ENCODE results near the gene CGNL1. TPM values are rescaled to one million over a fixed set of nuclear protein-coding genes. Genes with fewer than 3 reads are reported as not detected.

The CGNL1 gene
- total RNA-seq, 1 donor from 2014 or later = 11.0 TPM

- H3K36me3 Mint-ChIP-seq (ENCODE audit: low read depth, unreplicated experiment) = peaks cover 1% of the 10 kb centered on the region
- Histone ChIP-seq H3K9me3 (ENCODE audit: insufficient read depth, low read depth, low read length) (no peaks in the 10 kb centered on the region), H3K9ac (ENCODE audit: low read length) (no peak overlapping the region), H2AFZ (ENCODE audit: low read depth, low read length) (no peak overlapping the region), H3K4me1 (ENCODE audit: insufficient read depth, low read length) (peaks cover 7% of the 10 kb centered on the region), H3K27me3 (ENCODE audit: insufficient read depth, low read length) (no peaks in the 10 kb centered on the region), H3K4me3 (ENCODE audit: insufficient read depth, low read depth, low read length) (no peak overlapping the region), H3K27ac (ENCODE audit: low read depth, low read length) (no peak overlapping the region), H4K20me1 (ENCODE audit: insufficient read depth, low read length) (no peaks in the 10 kb centered on the region), H3K36me3 (ENCODE audit: insufficient read depth, low read length) (no peaks in the 10 kb centered on the region), H3K79me2 (ENCODE audit: insufficient read depth, low read length) (no peaks in the 10 kb centered on the region), H3K4me2 (ENCODE audit: low read length) (no peak overlapping the region)
- H3K27ac Mint-ChIP-seq (ENCODE audit: unreplicated experiment) = no peak overlapping the region
- TF ChIP-seq, protein P1, sequence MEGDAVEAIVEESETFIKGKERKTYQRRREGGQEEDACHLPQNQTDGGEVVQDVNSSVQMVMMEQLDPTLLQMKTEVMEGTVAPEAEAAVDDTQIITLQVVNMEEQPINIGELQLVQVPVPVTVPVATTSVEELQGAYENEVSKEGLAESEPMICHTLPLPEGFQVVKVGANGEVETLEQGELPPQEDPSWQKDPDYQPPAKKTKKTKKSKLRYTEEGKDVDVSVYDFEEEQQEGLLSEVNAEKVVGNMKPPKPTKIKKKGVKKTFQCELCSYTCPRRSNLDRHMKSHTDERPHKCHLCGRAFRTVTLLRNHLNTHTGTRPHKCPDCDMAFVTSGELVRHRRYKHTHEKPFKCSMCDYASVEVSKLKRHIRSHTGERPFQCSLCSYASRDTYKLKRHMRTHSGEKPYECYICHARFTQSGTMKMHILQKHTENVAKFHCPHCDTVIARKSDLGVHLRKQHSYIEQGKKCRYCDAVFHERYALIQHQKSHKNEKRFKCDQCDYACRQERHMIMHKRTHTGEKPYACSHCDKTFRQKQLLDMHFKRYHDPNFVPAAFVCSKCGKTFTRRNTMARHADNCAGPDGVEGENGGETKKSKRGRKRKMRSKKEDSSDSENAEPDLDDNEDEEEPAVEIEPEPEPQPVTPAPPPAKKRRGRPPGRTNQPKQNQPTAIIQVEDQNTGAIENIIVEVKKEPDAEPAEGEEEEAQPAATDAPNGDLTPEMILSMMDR (IDR thresholded peaks at IDR 0.05; ENCODE audit: insufficient read depth, low read depth, low read length) = no peak
- TF ChIP-seq EZH2 (IDR thresholded peaks at IDR 0.05; ENCODE audit: insufficient read depth, low read length) = no peak
- H3K4me1 Mint-ChIP-seq (ENCODE audit: low read depth, unreplicated experiment) = peaks cover 17% of the 10 kb centered on the region
- H3K27me3 Mint-ChIP-seq (ENCODE audit: low read depth, unreplicated experiment) = peaks cover 4% of the 10 kb centered on the region
- DNase-seq (ENCODE audit: low read depth) = no peak
- no peak for FAIRE-seq
- peaks cover 3% of the 10 kb centered on the region for H3K9me3 Mint-ChIP-seq (ENCODE audit: unreplicated experiment)
- no peak overlapping the region for H3K4me3 Mint-ChIP-seq (ENCODE audit: unreplicated experiment)
Measured at GRCh38 chr15:57403566-57404325, 27.4 kb downstream of the CGNL1 start.

DNA sequence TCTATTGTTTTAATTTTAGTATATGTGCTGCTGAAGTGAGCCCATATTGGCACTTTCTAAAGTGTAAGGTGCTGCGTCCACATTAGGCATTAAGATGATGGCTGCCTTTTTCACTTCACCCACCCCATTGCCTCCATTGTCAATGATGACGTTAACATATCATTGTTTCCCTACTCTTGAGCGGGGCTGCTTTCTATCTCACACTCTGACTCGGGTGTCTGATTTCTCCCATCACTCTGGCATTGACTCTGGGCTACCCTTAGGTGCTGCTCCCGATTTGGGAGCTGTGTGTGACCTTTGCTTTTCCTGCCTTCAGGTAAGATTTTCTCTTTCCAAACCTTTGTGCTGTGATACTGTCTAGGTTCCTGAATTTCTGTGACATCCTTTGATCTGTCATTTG is 28.8 kb downstream of the CGNL1 start:
- H3K4me2 ChIP-seq (ENCODE audit: low read length) = no peak overlapping the region
- no peaks in the 10 kb centered on the region for H3K9me3 ChIP-seq (ENCODE audit: insufficient read depth, low read depth, low read length)
- TF ChIP-seq, protein P1 (IDR thresholded peaks at IDR 0.05; ENCODE audit: insufficient read depth, low read depth, low read length) = no peak
- no peak for TF ChIP-seq EZH2 (IDR thresholded peaks at IDR 0.05; ENCODE audit: insufficient read depth, low read length)
- no peak overlapping the region for H3K4me3 ChIP-seq (ENCODE audit: insufficient read depth, low read depth, low read length)
- H2AFZ ChIP-seq (ENCODE audit: low read depth, low read length) = no peak overlapping the region
- no peaks in the 10 kb centered on the region for H3K36me3 ChIP-seq (ENCODE audit: insufficient read depth, low read length)
- Mint-ChIP-seq H3K4me3 (ENCODE audit: unreplicated experiment) (no peak overlapping the region), H3K36me3 (ENCODE audit: low read depth, unreplicated experiment) (peaks cover 6% of the 10 kb centered on the region), H3K9me3 (ENCODE audit: unreplicated experiment) (peaks cover 3% of the 10 kb centered on the region), H3K27ac (ENCODE audit: unreplicated experiment) (no peak overlapping the region), H3K4me1 (ENCODE audit: low read depth, unreplicated experiment) (peaks cover 17% of the 10 kb centered on the region), H3K27me3 (ENCODE audit: low read depth, unreplicated experiment) (peaks cover 4% of the 10 kb centered on the region)
- no peak for FAIRE-seq
- H3K4me1 ChIP-seq (ENCODE audit: insufficient read depth, low read length) = peaks cover 7% of the 10 kb centered on the region
- no peak overlapping the region for H3K27ac ChIP-seq (ENCODE audit: low read depth, low read length)
- H4K20me1 ChIP-seq (ENCODE audit: insufficient read depth, low read length) = no peaks in the 10 kb centered on the region
- H3K27me3 ChIP-seq (ENCODE audit: insufficient read depth, low read length) = peaks cover 6% of the 10 kb centered on the region
- no peaks in the 10 kb centered on the region for H3K79me2 ChIP-seq (ENCODE audit: insufficient read depth, low read length)
- H3K9ac ChIP-seq (ENCODE audit: low read length) = no peak overlapping the region
- no peak for DNase-seq (ENCODE audit: low read depth)

All from astrocyte (in vitro differentiated cells and primary cell).